TTC549 (cell line): ENCODE data around the gene GCH1.
"Not testable (repeated sequence)": the region's sequence is repeated elsewhere in the genome, so short reads cannot be mapped to it uniquely, and the experiment has no call there.

Experiments
- FAIRE-seq: peaks from 2 replicates; lab custom pipeline; 2012; peaks lifted over from hg19 to GRCh38; lab: Jason Lieb, UNC

GCH1 gene

DNA sequence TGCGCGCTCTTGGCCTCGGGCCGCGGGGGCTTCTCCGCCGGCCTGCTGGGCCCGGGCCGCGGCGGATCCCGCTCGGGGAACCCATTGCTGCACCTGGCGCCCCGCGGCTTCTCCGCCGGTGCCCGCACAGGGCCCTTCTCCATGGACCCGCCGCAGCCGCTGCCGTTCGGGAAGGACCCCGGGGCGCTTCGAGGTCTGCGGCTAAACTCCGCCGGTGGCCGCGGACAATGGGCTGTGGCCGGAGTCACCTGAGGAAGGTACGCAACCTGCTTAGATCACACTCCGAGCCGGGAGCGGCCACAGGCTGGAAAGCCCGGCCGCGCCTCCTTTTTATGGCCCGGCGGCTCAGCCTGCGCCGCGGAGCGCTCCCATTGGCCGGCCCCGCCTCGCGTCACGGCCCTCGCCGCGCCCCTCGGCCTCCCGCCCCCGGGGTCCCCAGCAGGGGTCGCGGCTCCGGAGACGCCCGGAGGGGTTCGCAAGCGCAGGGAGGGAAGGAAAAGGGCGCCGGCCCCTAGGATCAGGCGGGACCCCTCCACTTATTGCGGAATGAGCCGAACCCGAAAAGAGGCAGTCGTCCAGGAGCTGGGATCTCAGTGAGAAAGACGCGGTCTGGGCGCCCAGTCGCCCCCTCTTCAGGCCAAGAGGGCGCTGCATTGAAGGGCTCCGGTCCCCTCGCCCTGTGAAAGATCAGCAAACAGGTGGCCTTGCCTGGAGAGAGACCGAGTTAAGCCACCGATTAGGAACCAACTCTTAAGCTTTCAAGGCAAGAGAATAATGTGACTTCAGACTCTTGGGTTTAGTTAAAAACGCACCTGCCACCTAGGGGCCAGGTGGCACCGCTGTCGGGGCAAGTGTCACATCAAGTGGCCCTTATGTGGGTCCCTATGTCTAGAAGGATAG, at the start of gene GCH1:
Gene GCH1, minus strand, starts transcription at position 306 of the 900 bp plus-strand sequence. Its CDS starts 163 bp downstream, at position 143.
- no peak for FAIRE-seq

DNA sequence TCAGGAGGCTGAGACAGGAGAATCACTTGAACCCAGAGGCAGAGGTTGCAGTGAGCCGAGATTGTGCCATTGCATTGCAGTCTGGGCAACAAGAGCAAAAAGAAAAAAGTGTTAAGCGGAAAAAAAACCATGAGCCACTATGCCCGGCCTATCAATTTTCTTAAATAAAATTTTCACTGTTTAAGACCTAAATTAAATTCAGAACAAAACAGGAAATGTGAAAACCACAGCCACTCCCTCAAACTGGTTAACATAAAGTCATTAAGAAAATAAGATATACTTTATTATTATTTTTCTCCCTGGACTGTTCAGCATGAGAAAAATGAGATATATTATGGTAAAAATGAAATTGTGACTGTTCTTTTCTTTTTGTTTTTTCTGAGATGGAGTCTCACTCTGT, 44.6 kb upstream of the GCH1 start:
- FAIRE-seq, result no peak

DNA sequence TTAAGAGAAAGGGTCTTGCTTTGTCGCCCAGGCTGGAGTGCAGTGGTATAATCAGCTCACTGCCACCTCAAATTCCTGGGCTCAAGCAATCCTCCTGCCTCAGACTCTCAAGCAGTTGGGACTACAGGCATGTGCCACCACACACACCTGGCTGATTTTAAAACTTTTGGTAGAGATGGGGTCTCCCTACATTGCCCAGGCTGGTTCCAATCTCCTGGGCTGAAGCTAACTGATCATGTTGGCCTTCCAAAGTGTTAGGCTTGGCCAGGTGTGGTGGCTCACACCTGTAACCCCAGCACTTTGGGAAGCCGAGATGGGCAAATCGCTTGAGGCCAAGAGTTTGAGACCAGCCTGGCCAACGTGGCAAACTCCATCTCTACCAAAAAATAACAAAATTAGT, 43.9 kb upstream of the GCH1 start:
- FAIRE-seq, result no peak

DNA sequence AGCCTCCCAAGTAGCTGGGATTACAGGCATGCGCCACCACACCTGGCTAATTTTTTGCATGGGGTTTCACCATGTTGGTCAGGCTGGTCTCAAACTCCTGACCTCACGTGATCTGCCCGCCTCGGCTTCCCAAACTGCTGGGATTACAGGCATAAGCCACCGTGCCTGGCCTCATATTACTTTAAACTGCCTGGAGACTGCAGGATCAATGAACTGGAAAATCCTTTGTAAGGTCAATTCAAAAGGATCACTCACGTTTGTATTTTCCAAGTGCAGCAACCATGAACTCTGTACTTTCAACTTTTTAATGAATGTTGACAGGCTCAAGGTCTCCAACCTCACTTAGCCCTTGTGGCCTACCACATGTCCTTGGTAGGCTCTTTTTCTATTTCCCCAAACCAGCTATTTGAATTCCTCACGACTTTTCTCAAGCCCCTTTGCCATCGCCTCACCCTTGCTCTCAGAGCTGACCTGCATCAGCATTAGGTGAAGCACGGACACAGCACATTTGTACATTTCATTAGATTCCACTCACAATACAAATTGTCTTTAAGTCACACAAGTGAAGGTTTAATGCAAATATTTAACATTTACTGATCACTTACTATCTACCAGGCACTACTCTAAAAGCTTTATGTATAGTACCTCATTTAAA, 42.2 kb upstream of the GCH1 start:
- FAIRE-seq, result no peak

GRCh38 chr14:54942913-54943312, 40.3 kb upstream of the GCH1 start:
- FAIRE-seq, result no peak

- no peak for FAIRE-seq
Observed at GRCh38 chr14:54936816-54937215, 34.2 kb upstream of the GCH1 start.

GRCh38 chr14:54935958-54936357, 33.3 kb upstream of the GCH1 start:
- FAIRE-seq, result no peak

DNA sequence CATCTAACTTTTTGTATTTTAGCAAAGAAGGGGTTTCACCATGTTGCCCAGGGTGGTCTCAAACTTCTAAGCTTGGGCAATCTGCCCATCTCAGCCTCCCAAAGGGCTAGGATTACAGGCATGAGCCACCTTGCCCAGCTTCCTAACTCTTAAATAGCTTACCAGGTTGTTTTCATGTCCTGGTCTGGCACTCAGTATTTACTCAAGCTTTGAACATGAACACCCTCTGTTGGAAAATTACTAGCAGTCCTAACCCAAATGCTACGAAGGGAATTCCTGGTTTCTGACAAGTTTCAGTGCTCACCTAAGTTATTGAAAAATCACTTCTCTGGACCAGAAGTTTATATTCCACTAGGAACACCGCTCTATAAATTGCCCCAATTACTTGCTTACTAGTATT, 32.5 kb upstream of the GCH1 start:
- FAIRE-seq, result no peak

DNA sequence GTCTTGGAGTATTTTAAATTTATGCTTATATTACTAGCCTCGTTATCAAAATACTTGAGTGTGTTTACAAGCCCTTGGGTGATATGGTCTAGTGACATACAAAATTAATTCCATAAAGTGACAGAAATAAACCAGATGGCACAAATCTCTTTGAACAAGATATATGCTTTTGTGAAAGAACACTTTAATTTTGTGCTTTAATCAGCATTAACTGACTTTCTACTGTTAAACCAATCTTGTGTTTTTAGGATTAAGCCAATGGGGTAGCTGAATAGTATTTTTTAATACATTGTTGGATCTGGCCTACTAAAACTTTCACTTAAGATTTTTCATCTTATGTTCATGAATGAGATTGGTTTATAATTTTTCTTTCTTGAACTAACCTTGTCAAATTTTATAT, 30.4 kb upstream of the GCH1 start:
- no peak for FAIRE-seq

DNA sequence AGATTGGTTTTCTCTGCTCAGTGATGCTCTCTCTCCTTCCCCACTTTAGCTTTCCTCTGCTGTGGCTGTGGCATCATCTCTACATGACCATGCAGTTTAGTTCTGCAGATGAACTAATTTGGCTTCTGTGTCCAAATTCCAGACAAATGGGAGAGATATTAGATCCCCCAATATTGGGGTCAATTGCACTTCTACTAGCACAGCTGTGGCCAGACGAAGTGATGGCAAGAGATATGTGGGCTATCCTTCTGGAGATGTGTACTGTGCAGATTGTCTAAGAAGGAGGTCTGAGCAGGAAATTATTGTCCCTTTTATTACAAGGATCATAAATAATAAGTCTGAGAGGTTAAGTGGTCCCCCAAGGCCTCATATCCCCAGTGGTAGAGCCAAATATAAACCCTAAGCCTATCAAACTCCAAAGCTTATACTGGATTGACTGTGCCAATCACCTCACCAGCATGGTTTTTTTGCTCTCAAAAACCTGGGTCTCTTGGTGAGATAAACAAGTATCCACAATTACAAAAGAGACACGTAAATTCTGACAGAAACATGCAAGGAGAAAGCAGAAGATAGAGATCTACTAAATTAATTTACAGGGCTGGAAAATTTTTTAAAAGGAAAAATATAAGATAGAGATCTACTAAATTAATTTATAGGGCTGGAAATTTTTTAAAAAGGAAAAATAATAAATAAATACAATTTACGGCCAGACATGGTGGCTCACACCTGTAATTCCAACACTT, 29.1 kb upstream of the GCH1 start:
- no peak for FAIRE-seq

DNA sequence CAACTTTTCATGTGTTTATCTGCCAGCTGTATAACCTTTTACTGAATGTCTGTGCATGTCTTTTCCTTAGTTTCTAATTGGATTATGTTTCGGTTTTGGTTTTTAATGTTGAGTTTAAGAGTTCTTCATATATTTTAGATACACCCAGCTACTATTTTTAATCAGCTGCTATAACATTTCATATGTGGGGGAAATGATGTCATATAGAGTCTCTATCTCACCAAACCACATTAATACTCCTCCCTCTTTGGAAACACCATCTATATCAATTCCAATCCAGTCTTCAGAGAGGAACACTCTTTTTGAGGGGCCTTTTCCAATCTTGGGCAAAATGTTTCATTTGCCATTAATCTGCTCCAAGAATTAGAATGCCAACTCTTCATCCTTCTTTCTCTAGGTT, 28.5 kb upstream of the GCH1 start:
- no peak for FAIRE-seq

DNA sequence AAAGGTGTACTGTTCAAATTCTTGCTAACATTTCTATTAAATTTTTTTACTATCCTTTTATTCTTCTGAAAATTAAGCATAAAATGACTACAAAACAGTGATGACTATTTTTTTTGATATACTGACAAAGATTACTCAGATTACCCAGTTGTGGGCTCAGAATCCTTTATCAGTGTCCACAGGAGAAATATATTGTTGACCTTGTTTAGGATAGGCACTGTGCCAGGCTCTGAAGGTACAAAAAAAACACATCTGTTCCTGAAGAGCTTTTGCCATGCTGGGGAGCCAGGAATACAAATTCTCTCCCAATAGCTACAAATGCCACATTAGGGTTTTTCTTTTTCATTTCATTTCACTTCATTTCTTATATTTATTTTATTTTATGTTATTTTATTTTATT, 26.9 kb upstream of the GCH1 start:
- no peak for FAIRE-seq

DNA sequence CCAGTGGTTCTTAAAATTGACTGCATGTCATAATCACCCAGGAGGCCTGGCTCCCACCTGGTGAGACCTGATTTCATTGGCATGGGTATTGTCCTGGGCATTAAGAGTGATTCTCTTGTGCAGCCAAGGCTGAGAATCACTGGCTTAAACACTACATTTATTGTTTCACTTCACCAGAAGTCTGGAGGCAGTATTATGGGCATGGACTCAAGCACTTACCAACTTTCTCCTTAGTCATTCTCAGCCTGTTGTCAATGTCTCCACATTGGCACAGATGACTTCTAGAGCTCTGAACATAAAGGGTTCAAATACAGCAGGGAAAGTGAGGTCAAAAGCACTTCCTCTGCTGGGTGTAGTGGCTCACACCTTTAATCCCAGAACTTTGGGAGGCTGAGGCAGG, 25.6 kb upstream of the GCH1 start:
- FAIRE-seq, result no peak

- no peak for FAIRE-seq
Observed at GRCh38 chr14:54927551-54927950, 24.9 kb upstream of the GCH1 start.

GRCh38 chr14:54926570-54926969, 23.9 kb upstream of the GCH1 start:
- FAIRE-seq, result not testable (repeated sequence)

DNA sequence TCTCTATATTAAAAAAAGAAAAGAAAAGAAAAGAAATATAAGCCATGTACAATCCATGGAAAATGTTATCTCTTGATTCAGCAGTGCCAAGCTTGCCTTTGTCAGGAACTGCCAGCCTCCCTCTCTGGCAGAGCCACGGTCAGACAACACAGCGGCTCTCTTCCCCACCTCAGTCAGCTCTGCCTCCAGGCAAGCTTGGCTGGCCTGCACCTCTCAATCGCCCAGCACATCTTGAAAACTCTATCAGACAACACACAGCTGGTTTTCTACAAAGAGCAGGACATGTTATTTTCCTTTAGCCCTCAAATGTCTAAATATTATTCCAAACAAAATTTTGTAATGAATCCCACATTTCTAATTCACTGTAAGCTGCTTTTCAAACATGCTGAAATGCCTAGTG, 20.0 kb upstream of the GCH1 start:
- FAIRE-seq, result no peak

DNA sequence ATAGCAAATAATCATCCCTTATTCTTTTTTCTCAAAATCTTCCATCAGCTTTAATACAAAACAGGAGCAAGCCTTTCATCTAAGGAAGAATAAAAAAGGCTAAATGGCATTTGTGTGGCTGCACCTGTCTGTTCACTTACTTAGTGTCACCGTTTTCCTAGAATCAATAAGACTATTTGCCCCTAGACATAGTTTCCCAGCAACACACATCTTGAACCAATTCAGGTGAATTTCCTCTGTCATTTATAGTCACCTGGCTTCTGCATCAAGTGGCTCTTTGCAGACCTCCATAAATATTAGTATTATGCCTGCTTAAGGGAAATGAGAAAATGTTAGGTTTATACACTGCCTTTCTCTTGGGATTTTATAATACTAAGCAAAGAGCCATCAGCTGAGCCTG, 17.4 kb upstream of the GCH1 start:
- no peak for FAIRE-seq

- FAIRE-seq, result no peak
Observed at GRCh38 chr14:54919330-54919729, 16.7 kb upstream of the GCH1 start.

- no peak for FAIRE-seq
Observed at GRCh38 chr14:54918427-54918826, 15.8 kb upstream of the GCH1 start.

- no peak for FAIRE-seq
Observed at GRCh38 chr14:54916101-54916500, 13.5 kb upstream of the GCH1 start.

DNA sequence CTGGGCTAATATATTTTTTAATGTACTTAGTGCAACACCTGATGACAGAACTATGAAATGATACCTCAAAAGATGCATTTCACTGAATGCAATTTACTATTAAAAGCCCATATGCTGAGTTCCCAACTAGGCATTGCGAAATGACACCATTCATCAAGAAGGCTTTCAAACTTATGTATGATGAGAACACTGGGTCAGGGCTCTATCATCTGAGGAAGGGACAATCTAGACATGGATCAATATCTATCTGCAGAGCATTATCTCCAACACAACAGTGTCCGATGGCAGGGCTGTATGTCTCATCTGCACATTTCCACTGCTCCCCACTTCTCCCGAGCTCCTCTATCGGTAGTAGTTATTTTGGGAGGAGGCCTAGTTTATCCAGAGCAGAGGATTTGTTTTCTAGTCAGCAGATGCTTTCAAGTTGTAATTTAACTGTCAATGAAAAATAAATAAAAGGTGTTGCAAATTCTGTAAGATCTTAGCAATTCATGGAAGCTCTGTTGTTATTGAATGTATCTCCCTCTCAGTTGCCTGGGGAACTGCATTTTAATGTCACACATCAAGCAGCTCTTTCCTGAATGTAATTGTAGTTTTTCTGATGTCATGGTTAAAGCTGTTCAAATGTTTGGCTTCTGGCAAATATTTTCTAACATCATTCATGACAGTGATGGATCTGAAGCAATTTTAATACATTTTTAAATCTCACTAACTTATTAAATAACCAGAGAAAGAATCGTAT, 7.4 kb upstream of the GCH1 start:
- no peak for FAIRE-seq

DNA sequence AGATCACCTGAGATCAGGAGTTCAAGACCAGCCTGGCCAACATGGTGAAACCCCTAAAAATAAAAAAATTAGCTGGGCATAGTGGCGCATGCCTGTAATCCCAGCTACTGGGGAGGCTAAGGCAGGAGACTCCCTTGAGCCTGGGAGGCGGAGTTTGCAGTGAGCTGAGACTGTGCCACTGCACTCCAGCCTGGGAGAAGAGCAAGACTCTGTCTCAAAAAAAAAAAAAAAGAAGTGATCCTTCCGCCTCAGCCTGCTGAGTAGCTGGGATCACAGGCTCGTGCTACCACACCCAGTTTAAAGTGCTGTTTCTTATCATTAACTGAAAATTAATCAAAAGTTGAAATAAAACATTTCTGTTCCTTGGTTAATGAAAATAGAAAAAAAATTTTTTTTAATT, 6.3 kb upstream of the GCH1 start:
- not testable (repeated sequence) for FAIRE-seq
